ENCODE results near the gene MAD1L1.

MAD1L1 gene

DNA sequence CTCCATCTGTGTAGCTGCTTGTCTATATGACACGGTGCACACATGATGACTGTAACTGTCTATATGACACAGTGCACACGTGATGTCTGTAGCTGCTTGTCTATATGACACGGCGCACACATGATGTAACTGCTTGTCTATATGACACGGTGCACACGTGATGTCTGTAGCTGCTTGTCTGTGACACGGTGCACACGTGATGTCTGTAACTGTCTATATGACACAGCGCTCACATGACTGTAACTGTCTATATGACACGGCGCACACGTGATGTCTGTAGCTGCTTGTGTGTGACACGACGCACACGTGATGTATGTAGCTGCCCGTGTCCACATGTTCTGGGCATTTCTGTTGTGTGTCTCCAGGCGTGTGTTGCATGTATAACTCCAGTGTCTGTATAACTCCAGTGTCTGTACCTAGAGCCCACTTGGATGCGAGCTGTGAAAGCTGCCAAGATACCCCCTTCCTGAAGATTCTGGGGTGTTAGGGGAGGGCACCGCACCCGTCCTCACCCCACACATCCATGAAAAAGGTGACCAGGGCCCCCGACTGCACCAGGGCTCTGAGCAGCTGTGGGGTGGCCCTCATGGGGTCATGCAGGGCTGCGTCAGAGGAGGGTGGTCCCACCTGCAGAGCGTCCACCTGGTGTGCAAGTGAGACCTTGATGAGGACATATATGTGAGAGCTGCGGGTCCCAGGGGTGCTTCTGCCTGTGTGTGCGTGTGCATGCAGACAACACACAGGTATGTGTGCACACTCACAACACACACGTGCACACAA, 424.7 kb downstream of the MAD1L1 start:
- Histone ChIP-seq H3K27ac (ENCODE audit: low read length) (no peak overlapping the region), H3K9ac (ENCODE audit: low read depth, low read length) (no peak overlapping the region)

DNA sequence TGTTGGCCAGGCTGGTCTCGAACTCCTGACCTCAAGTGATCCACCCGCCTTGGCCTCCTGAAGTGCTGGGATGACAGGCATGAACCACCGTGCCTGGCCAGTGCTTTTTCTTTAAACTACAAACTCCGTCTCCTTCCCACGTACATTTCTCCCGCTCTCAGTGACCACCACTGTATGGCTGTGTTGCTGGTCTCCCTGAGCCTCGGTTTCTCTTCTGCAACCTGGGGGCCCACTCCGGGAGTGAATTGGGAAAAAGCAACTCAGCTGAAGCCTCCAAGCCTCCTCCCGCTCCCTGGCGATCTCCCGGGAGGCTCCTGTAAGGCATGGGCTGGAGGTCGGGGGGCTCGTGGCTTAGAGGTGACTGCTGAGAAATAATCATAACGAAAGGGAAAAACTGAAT, 426.4 kb downstream of the MAD1L1 start:
- Histone ChIP-seq H3K4me3 (ENCODE audit: low read length) (no peak overlapping the region), H3K27me3 (ENCODE audit: insufficient read depth, low read length) (no peaks in the 10 kb centered on the region), H3K4me1 (ENCODE audit: insufficient read depth, low read length) (no peaks in the 10 kb centered on the region), H3K9me3 (ENCODE audit: insufficient read depth, low read depth, low read length) (peaks cover 5% of the 10 kb centered on the region; the same call in 1 of the 2 replicates), H3K27ac (ENCODE audit: low read length) (no peak overlapping the region), H3K36me3 (ENCODE audit: insufficient read depth, low read depth, low read length) (no peaks in the 10 kb centered on the region), H3K9ac (ENCODE audit: low read depth, low read length) (no peak overlapping the region)

More for the DNA sequence above, 424.7 kb downstream of the MAD1L1 start:
- Histone ChIP-seq H3K4me3 (ENCODE audit: low read length) (no peak overlapping the region), H3K4me1 (ENCODE audit: insufficient read depth, low read length) (no peaks in the 10 kb centered on the region), H3K9me3 (ENCODE audit: insufficient read depth, low read depth, low read length) (no peaks in the 10 kb centered on the region), H3K27me3 (ENCODE audit: insufficient read depth, low read length) (no peaks in the 10 kb centered on the region), H3K36me3 (ENCODE audit: insufficient read depth, low read depth, low read length) (no peaks in the 10 kb centered on the region)

DNA sequence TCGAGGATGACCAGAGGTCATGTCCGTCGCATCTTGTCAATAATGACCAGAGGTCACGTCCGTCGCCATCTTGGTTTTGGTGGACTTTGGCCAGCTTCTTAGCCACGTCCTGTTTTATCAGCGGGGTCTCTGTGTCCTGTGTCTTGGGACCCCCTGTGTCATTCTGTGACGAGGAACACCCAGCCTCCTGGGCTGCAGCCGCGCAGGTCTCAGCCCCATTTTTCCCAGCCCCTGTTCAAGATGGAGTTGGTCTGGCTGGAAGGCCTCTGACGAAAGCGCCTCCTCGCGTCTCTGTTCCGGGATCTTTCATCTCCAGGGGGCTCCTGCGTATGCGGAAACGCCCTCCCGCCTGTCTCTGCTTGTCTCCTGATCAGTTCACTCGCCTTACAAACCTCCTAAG, 428.4 kb downstream of the MAD1L1 start:
- Histone ChIP-seq H3K27ac (ENCODE audit: low read length) (no peak overlapping the region), H3K27me3 (ENCODE audit: insufficient read depth, low read length) (no peaks in the 10 kb centered on the region), H3K9ac (ENCODE audit: low read depth, low read length) (no peak overlapping the region), H3K9me3 (ENCODE audit: insufficient read depth, low read depth, low read length) (peaks cover 5% of the 10 kb centered on the region; the same call in 1 of the 2 replicates), H3K4me1 (ENCODE audit: insufficient read depth, low read length) (no peaks in the 10 kb centered on the region), H3K36me3 (ENCODE audit: insufficient read depth, low read depth, low read length) (no peaks in the 10 kb centered on the region), H3K4me3 (ENCODE audit: low read length) (no peak overlapping the region)

DNA sequence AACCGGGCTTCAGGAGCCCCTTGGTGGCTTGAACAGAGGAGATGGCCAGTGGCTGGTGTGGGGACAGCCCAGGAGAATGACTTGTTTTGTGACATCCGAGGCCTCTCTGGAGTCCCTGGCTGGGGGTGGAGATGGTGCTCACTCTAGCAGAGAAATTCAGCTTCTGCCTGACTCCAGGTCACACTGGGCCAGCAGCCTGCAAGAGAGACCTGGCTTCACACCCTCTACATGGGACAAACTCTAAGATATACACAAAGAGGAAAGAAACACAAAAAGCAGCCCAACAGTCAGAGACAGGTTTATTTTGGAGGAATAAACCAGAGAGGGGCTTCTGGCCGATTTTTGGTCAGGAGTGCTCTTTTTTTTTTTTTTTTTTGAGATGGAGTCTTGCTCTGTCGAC, 429.8 kb downstream of the MAD1L1 start:
- Histone ChIP-seq H3K36me3 (ENCODE audit: insufficient read depth, low read depth, low read length) (no peaks in the 10 kb centered on the region), H3K27me3 (ENCODE audit: insufficient read depth, low read length) (no peaks in the 10 kb centered on the region), H3K27ac (ENCODE audit: low read length) (no peak overlapping the region), H3K9ac (ENCODE audit: low read depth, low read length) (no peak overlapping the region), H3K4me1 (ENCODE audit: insufficient read depth, low read length) (no peaks in the 10 kb centered on the region), H3K4me3 (ENCODE audit: low read length) (no peak overlapping the region), H3K9me3 (ENCODE audit: insufficient read depth, low read depth, low read length) (peaks cover 5% of the 10 kb centered on the region; the same call in 1 of the 2 replicates)

DNA sequence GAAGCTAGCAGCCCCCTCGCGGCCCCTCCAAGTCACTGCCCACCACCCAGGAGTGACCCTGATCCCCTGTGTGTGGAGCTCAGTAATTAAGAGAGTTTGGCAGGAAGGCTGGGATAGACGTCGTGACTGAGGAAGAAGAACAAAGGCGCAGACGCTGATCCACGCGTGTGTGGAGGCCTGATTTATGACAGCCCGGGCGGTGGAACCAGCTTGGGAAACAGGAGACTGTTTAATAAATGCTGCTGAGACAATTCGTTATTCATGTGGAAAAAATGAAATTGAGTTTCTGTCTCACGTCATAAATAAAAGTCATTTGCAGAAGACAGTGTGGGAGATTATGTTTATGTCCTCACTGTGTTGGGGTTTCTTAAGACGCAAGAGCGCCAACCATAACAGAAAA, 431.8 kb downstream of the MAD1L1 start:
- no peak overlapping the region for H3K9ac ChIP-seq (ENCODE audit: low read depth, low read length)
- no peaks in the 10 kb centered on the region for H3K4me1 ChIP-seq (ENCODE audit: insufficient read depth, low read length)
- H3K27me3 ChIP-seq (ENCODE audit: insufficient read depth, low read length), result no peaks in the 10 kb centered on the region
- H3K4me3 ChIP-seq (ENCODE audit: low read length), result no peak overlapping the region
- no peak overlapping the region for H3K27ac ChIP-seq (ENCODE audit: low read length)
- H3K9me3 ChIP-seq (ENCODE audit: insufficient read depth, low read depth, low read length), result peaks cover 8% of the 10 kb centered on the region
- H3K36me3 ChIP-seq (ENCODE audit: insufficient read depth, low read depth, low read length), result no peaks in the 10 kb centered on the region

DNA sequence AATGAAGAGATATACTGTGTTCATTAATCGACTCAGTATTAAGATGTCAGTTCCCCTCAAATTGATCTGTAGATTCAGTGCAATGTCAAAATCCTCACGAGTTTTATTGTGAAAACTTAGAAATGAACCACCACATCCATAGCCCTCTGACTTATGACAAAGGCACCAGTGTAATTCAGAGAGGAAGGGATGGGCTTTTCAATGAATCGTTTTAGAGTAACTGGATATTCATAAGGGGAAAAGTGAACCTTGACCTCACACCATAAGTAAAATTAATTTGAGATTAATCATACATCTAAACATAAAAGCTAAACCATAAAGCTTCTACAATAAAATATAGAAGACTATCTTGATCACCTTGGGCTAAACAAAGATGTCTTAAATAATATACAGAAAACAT, 434.6 kb downstream of the MAD1L1 start:
- no peak overlapping the region for H3K9ac ChIP-seq (ENCODE audit: low read depth, low read length)
- H3K9me3 ChIP-seq (ENCODE audit: insufficient read depth, low read depth, low read length), result peaks cover 26% of the 10 kb centered on the region
- no peaks in the 10 kb centered on the region for H3K36me3 ChIP-seq (ENCODE audit: insufficient read depth, low read depth, low read length)
- no peaks in the 10 kb centered on the region for H3K27me3 ChIP-seq (ENCODE audit: insufficient read depth, low read length)
- H3K27ac ChIP-seq (ENCODE audit: low read length), result no peak overlapping the region
- H3K4me3 ChIP-seq (ENCODE audit: low read length), result no peak overlapping the region
- H3K4me1 ChIP-seq (ENCODE audit: insufficient read depth, low read length), result no peaks in the 10 kb centered on the region

DNA sequence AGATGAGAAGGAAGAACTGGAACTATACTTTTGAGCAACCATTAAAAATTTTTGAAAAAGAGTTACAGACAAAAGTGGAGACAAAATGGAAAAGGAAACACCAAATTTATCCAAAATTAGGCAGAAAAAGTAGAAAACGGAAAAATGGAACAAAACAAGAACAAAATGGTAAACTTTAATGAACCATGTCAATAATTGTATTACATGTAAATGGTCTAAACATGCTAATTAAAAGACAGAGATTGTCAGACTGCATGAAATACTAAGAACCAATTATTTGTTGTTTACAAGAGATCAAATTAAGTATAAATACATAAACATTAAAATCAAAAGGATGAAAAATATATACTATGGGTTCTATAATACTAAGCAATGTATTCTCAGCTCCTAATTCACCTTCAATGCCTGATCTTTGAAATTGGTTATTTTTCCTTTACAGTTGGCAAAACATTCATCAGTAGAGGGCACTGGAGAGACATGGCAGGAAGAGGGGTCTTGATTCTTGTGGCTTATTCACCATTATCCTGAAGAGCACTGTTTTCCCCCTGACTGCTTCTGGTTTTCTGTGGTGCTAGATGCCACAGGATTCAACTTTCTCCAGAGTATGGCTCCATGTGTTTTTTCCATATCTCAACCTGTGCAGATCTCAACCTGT, 437.7 kb downstream of the MAD1L1 start:
- H3K27ac ChIP-seq (ENCODE audit: low read length), result no peak overlapping the region
- no peaks in the 10 kb centered on the region for H3K36me3 ChIP-seq (ENCODE audit: insufficient read depth, low read depth, low read length)

DNA sequence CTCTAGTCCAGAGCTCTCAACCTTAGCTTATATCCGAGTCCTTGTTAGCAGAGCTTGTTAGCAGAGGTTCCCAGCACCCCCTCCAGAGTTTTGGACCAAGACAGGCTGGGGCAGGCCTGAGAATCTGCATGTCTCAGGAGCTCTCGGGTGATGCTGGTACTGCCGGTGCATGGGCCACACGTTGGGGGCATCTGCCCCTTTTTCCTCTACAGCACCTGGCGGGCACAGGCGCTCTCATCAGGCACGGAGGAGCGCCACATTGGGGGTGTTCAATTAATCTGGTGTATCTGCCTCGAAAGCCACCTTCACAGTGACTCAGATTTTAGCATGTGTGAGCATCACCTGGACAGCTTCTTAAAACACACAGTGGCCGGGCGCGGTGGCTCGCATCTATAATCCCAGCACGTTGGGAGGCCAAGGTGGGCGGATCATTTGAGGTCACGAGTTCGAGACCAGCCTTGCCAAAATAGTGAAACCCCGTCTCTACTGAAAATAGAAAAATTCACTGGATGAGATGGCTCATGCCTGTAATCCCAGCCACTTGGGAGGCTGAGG, 445.0 kb downstream of the MAD1L1 start:
- Histone ChIP-seq H3K9me3 (ENCODE audit: insufficient read depth, low read depth, low read length) (peaks cover 8% of the 10 kb centered on the region; the same call in 1 of the 2 replicates), H3K4me1 (ENCODE audit: insufficient read depth, low read length) (no peaks in the 10 kb centered on the region), H3K36me3 (ENCODE audit: insufficient read depth, low read depth, low read length) (no peaks in the 10 kb centered on the region), H3K27ac (ENCODE audit: low read length) (no peak overlapping the region), H3K9ac (ENCODE audit: low read depth, low read length) (no peak overlapping the region), H3K27me3 (ENCODE audit: insufficient read depth, low read length) (no peaks in the 10 kb centered on the region), H3K4me3 (ENCODE audit: low read length) (no peak overlapping the region)

More for the DNA sequence above, 437.7 kb downstream of the MAD1L1 start:
- H3K4me3 ChIP-seq (ENCODE audit: low read length), result no peak overlapping the region
- H3K9me3 ChIP-seq (ENCODE audit: insufficient read depth, low read depth, low read length), result peaks cover 20% of the 10 kb centered on the region
- no peak overlapping the region for H3K9ac ChIP-seq (ENCODE audit: low read depth, low read length)
- H3K27me3 ChIP-seq (ENCODE audit: insufficient read depth, low read length), result no peaks in the 10 kb centered on the region
- H3K4me1 ChIP-seq (ENCODE audit: insufficient read depth, low read length), result no peaks in the 10 kb centered on the region

DNA sequence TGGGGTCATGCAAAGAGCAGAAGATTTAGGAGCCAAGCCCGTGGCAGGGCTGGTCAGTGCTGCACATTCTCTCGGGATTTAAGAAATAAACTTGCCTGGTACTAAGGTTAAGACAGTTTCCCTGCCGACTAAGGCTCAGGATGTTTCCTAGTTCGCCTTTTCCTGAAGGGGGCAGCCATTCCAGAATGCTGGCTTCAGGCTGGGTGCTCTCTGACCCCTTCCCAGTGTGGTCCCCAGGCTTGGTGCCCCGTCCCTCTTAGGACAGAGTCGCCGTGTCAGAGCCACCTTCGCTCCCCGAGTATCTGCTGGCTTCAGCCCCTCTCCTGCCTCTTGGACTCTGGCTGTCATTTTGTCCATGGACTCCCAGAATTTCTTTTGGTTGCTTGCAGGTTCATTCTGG, 445.5 kb downstream of the MAD1L1 start:
- Histone ChIP-seq H3K27ac (ENCODE audit: low read length) (no peak overlapping the region), H3K9me3 (ENCODE audit: insufficient read depth, low read depth, low read length) (peaks cover 8% of the 10 kb centered on the region; the same call in 1 of the 2 replicates), H3K27me3 (ENCODE audit: insufficient read depth, low read length) (no peaks in the 10 kb centered on the region), H3K4me3 (ENCODE audit: low read length) (no peak overlapping the region), H3K4me1 (ENCODE audit: insufficient read depth, low read length) (no peaks in the 10 kb centered on the region), H3K9ac (ENCODE audit: low read depth, low read length) (no peak overlapping the region), H3K36me3 (ENCODE audit: insufficient read depth, low read depth, low read length) (no peaks in the 10 kb centered on the region)

DNA sequence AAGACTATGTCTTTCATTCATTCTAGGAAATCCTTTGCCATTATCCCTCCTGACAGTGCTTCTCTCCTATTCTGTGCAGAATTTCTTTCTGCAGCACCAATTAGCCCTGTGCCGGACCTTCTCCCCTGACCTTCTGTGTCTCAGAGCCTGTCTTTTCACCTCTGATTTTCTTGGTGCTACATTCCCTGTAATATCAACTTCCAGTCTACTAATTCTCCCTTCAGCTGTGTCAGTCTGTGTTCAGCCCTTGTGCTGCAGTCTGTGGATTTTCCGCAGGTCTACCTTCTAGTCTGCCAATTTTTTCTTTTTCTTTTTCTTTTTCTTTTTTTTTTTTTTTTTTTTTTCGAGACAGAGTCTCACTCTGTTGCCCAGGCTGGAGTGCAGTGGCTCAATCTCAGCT, 446.9 kb downstream of the MAD1L1 start:
- Histone ChIP-seq H3K4me1 (ENCODE audit: insufficient read depth, low read length) (no peaks in the 10 kb centered on the region), H3K36me3 (ENCODE audit: insufficient read depth, low read depth, low read length) (no peaks in the 10 kb centered on the region), H3K27ac (ENCODE audit: low read length) (no peak overlapping the region), H3K27me3 (ENCODE audit: insufficient read depth, low read length) (no peaks in the 10 kb centered on the region), H3K4me3 (ENCODE audit: low read length) (no peak overlapping the region), H3K9ac (ENCODE audit: low read depth, low read length) (no peak overlapping the region), H3K9me3 (ENCODE audit: insufficient read depth, low read depth, low read length) (peaks cover 8% of the 10 kb centered on the region; the same call in 1 of the 2 replicates)

DNA sequence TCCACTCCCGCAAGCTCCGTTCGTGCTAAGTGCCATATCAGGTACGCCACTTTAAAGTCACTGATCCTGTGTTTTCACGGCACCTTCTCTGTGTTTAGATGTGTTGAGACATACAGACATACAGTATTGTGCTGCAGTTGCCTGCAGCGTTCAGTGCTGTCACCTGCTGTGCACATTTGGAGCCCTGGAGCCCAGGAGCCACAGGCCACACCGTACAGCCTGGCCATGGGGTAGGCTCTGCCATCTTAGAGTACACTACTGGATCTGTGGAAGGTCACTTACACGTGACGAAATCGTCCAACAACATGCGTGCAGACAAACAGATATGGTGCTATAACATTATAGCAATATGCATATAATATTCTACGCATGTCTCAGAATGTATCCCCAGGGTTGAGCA, 451.4 kb downstream of the MAD1L1 start:
- Histone ChIP-seq H3K4me3 (ENCODE audit: low read length) (no peak overlapping the region), H3K4me1 (ENCODE audit: insufficient read depth, low read length) (no peaks in the 10 kb centered on the region), H3K9me3 (ENCODE audit: insufficient read depth, low read depth, low read length) (peaks cover 8% of the 10 kb centered on the region; the same call in 1 of the 2 replicates), H3K36me3 (ENCODE audit: insufficient read depth, low read depth, low read length) (no peaks in the 10 kb centered on the region), H3K27ac (ENCODE audit: low read length) (no peak overlapping the region), H3K27me3 (ENCODE audit: insufficient read depth, low read length) (no peaks in the 10 kb centered on the region), H3K9ac (ENCODE audit: low read depth, low read length) (no peak overlapping the region)

DNA sequence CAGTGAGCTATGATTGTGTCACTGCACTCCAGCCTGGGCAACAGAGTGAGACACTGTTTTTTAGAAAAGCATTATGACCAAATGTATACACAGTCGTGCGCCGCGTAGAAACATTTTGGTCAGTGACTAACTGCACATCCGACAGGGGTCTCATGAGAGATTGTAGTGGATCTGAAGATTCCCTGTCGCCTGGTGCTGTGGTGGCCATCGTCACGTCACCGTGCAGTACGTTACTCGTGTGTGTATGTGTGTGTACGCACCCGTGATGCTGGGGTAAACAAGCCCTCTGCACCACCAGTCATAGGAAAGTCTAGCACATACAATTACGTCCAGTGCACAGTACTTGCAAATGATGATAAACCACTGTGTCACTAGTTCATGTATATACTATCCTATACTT, 453.3 kb downstream of the MAD1L1 start:
- H3K27ac ChIP-seq (ENCODE audit: low read length), result no peak overlapping the region
- no peaks in the 10 kb centered on the region for H3K9me3 ChIP-seq (ENCODE audit: insufficient read depth, low read depth, low read length)
- no peaks in the 10 kb centered on the region for H3K4me1 ChIP-seq (ENCODE audit: insufficient read depth, low read length)
- H3K4me3 ChIP-seq (ENCODE audit: low read length), result no peak overlapping the region
- no peaks in the 10 kb centered on the region for H3K36me3 ChIP-seq (ENCODE audit: insufficient read depth, low read depth, low read length)
- no peaks in the 10 kb centered on the region for H3K27me3 ChIP-seq (ENCODE audit: insufficient read depth, low read length)
- H3K9ac ChIP-seq (ENCODE audit: low read depth, low read length), result no peak overlapping the region
